PC-3 (cell line): Measurements from ENCODE around the gene SMC1A.

Experiments
- CTCF ChIP-seq: fragments of 300-600 bp; sonication (generic); conservative IDR thresholded peaks from 2 replicates; pipeline ENCODE4 v1.5.1; 2017; ENCODE audit warnings: antibody characterized with exemption, low read depth, mild to moderate bottlenecking, low read length
- EZH2phosphoT487 ChIP-seq: fragments of 300-600 bp; sonication (generic); IDR thresholded peaks from 2 replicates; pipeline ENCODE4 v1.6.1; 2018; ENCODE audit warnings: mild to moderate bottlenecking, antibody characterized with exemption, low read length, borderline replicate concordance

DNA sequence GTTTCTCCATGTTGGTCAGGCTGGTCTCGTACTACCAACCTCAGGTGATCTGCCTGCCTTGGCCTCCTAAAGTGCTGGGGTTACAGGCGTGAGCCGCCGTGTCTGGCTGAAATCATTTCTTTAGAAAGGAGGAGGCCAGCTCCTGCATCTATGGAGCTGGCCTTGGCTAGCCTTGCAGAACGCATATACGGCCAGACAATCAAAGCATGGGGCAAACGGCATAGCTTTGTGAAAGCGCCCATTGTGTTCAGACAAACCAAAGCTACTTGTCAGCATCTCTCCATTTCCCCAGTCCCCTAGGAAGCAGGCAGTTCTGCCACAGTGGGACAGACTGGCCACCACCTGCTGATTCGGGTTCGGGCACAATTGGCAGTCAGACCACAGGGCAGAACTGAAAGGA lies 92.1 kb downstream of the SMC1A start:
- TF ChIP-seq CTCF (no peak), EZH2phosphoT487 (no peak)
